WTC11 (cell line): Measurements from ENCODE around the gene ZDBF2. TPM values are rescaled to one million over a fixed set of nuclear protein-coding genes. Genes with fewer than 3 reads are reported as not detected.

Experiments
- total RNA-seq: library from RNA; stranded (reverse); gene quantifications from 3 replicates; pipeline ENCODE4 v1.2.3, GENCODE V29; 2021

Gene ZDBF2
- total RNA-seq, 1 experiment from 2014 or later: 16.0 TPM

Other genes with a start within 250 kb of the ZDBF2 start
- gene INO80D, start 188.5 kb upstream of the ZDBF2 start, total RNA-seq: 30.9 to 34.1 TPM (median 33.2 TPM) in 3 replicates
- gene NDUFS1, start 115.2 kb upstream of the ZDBF2 start, total RNA-seq: 95.6 to 106 TPM (median 98.9 TPM) in 3 replicates
- 596 to 611 TPM (median 603 TPM) in 3 replicates for gene EEF1B2, start 114.8 kb upstream of the ZDBF2 start, total RNA-seq
- 24.3 to 26.0 TPM (median 24.6 TPM) in 3 replicates for gene ADAM23, start 168.9 kb downstream of the ZDBF2 start, total RNA-seq